Activated CD4-positive, alpha-beta T cell treated with anti-CD3 and anti-CD28 coated beads for 24 hours (primary cell): ENCODE measurements around the gene MAPT.

Experiments
- DNase-seq, 2 donors: peaks; one replicate each; pipeline ENCODE4 v3.0.0-alpha.2; 2020; ENCODE audit warnings: low read depth in 2 of 2

The MAPT gene

GRCh38 chr17:46053911-46054534, 159.7 kb downstream of the MAPT start:
- no peak for DNase-seq

- DNase-seq, result no peak
Measured at GRCh38 chr17:46056800-46057304, 162.5 kb downstream of the MAPT start.

GRCh38 chr17:46057366-46057765, 163.0 kb downstream of the MAPT start:
- no peak for DNase-seq

DNA sequence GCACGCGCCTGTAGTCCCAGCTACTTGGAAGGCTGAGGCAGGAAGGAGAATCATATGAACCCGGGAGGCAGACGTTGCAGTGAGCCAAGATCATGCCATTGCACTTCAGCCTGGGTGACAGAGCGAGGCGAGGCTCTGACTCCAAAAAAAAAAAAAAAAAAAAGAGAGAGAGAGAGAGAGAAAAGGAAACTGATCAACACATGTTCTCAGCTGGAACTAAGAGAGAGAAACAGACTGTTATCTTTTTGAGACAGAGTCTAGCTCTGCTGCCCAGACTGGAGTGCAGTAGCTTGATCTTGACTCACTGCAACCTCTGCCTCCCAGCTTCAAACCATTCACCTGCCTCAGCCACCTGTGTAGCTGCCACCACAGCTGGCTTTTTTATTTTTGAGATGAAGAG, 165.1 kb downstream of the MAPT start:
- DNase-seq, result no peak

GRCh38 chr17:46060461-46060860, 166.1 kb downstream of the MAPT start:
- DNase-seq, result no peak

- no peak for DNase-seq
Measured at GRCh38 chr17:46061435-46061834, 167.1 kb downstream of the MAPT start.

DNA sequence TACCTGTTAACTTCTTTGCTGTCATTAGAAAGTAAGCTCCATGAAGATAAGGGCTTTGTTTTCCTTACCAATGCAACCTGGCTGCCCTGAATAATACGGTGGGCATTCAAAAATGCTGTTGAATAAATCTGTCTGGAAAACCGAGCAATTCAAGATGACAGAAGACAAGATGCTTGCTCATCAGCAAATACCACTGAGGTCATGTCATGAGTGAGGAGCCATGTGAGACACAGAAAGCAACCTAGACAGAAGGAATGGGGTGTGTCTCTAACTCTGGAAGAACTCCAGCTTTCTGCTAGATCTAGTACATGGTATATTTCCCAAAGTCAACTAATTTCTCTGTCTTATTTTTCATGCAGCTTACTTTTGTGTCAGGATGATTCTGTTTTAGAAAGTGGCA, 168.9 kb downstream of the MAPT start:
- no peak for DNase-seq

- no peak for DNase-seq
Measured at GRCh38 chr17:46064460-46064859, 170.1 kb downstream of the MAPT start.

- DNase-seq, result no peak
Measured at GRCh38 chr17:46071796-46072195, 177.4 kb downstream of the MAPT start.

DNA sequence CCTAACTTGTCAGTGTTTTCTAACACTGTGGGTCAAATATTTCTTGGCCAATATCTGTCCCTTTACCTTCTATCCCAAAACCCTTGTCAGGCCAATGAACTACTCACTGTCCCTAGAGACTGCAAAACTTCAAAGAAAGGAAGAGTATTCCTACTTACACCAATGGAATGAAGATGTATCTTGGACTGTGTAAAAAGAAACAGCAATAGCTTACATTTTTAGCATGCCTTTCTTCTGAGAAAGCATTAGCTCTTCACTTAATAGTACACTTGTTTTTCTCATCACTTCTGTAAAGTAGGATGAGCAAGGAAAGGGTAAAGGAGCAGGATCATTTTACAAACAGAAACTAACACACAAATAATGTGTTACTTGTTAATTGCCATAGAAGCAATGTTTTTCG, 178.6 kb downstream of the MAPT start:
- no peak for DNase-seq

DNA sequence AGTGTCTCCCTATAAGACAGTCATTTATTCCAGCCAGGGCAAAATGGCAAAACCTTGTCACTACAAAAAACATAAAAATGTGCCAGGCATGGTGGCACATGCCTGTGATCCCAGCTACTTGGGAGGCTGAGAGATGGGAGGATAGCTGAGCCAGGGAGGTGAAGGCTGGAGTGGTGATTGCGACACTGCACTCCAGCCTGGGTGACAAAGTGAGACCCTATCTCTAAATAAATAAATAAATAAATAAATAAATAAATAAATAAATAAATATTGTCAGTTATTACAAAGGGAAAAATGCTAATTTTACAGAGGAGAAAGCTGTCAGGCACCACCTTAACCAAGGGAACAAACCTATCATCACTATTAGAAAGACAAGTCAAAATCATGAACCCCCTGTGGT, 180.2 kb downstream of the MAPT start:
- DNase-seq, result no peak
